ENCODE results near the gene ESRRB.

- TF ChIP-seq CTCF (tag by site-specific recombination; IDR thresholded peaks at IDR 0.05) = no peak
- no peak for TF ChIP-seq REPIN1 (tag by site-specific recombination; IDR thresholded peaks at IDR 0.05; ENCODE audit: low read depth)
- TF ChIP-seq KLF8 (tag by site-specific recombination; IDR thresholded peaks at IDR 0.05) = no peak
- TF ChIP-seq KLF9 (tag by site-specific recombination; IDR thresholded peaks at IDR 0.05; ENCODE audit: low read depth) = no peak
- TF ChIP-seq MYNN (tag by site-specific recombination; IDR thresholded peaks at IDR 0.05; ENCODE audit: borderline replicate concordance) = no peak
- no peak for TF ChIP-seq ZNF624 (tag by site-specific recombination; IDR thresholded peaks at IDR 0.05)
- no peak for TF ChIP-seq PRDM1 (tag by site-specific recombination; IDR thresholded peaks at IDR 0.05)
- TF ChIP-seq ZBTB49 (tag by site-specific recombination; IDR thresholded peaks at IDR 0.05; ENCODE audit: low read depth) = no peak
- TF ChIP-seq ZBTB20 (tag by site-specific recombination; IDR thresholded peaks at IDR 0.05) = no peak
- no peak for TF ChIP-seq ZFP3 (tag by site-specific recombination; IDR thresholded peaks at IDR 0.05; ENCODE audit: low read depth)
- TF ChIP-seq ZBTB1 (tag by site-specific recombination; IDR thresholded peaks at IDR 0.05) = no peak
- no peak for TF ChIP-seq ZNF510 (tag by site-specific recombination; IDR thresholded peaks at IDR 0.05; ENCODE audit: insufficient replicate concordance)
Measured at GRCh38 chr14:76491172-76491930, 115.4 kb downstream of the ESRRB start.
